Transverse colon (tissue), 4 donors: Measurements from ENCODE around the gene CCDC178. TPM values are rescaled to one million over a fixed set of nuclear protein-coding genes. Genes with fewer than 3 reads are reported as not detected.

Source experiments
- DNase-seq: peaks from one replicate; pipeline ENCODE4 v3.0.0-alpha.2; 2019
- H3K27ac ChIP-seq, 4 donors: fragments of 200-600 bp; sonication (generic); 2 replicates each; pipeline ENCODE4 v1.5.1; 2016 to 2018; ENCODE audit warnings: inconsistent platforms in 4 of 4
- H3K27me3 ChIP-seq: fragments of 200-600 bp; sonication (generic); 2 replicates; pipeline ENCODE4 v1.5.1; 2017; ENCODE audit warnings: inconsistent platforms
- H3K36me3 ChIP-seq, 4 donors: fragments of 200-600 bp; sonication (generic); 2 replicates each; pipeline ENCODE4 v1.5.1; 2017 to 2019; ENCODE audit warnings: inconsistent platforms in 4 of 4
- H3K4me1 ChIP-seq, 4 donors: fragments of 200-600 bp; sonication (generic); 2 replicates each; pipeline ENCODE4 v1.5.1; 2017 to 2020; ENCODE audit warnings: inconsistent platforms in 4 of 4
- H3K4me3 ChIP-seq, 4 donors: fragments of 200-600 bp; sonication (generic); 1 replicate in 1 of 4; 2 replicates in 3 of 4; pipeline versions ENCODE4 v1.5.1 to v1.6.1; 2017 to 2019; ENCODE audit warnings: inconsistent platforms in 4 of 4
- H3K9me3 ChIP-seq, 2 donors: fragments of 200-600 bp; sonication (generic); 2 replicates each; pipeline ENCODE4 v1.5.1; 2017 to 2019; ENCODE audit warnings: inconsistent platforms in 2 of 2
- CTCF ChIP-seq, 5 experiments: fragments of 200-600 bp in 3 of 5; fragments of 450-650 bp in 2 of 5; sonication (generic) in 3 of 5; IDR thresholded peaks; 1 replicate in 2 of 5; 2 replicates in 3 of 5; pipeline ENCODE4 v1.5.1; 2016 to 2017; ENCODE audit warnings: antibody characterized with exemption in 5 of 5, inconsistent platforms in 3 of 5, mild to moderate bottlenecking in 2 of 5, moderate library complexity in 1 of 5
- EP300 ChIP-seq: sonication (generic); formaldehyde crosslinking; IDR thresholded peaks from one replicate; pipeline ENCODE4 v1.6.1; 2017; ENCODE audit warnings: antibody characterized with exemption, low read depth
- POLR2A ChIP-seq: fragments of 450-650 bp; IDR thresholded peaks from one replicate; pipeline ENCODE4 v1.6.1; 2016; ENCODE audit warnings: antibody characterized with exemption, mild to moderate bottlenecking, moderate library complexity
- POLR2AphosphoS5 ChIP-seq, 3 donors: sonication (generic); formaldehyde crosslinking; IDR thresholded peaks; one replicate each; pipeline ENCODE4 v1.6.1; 2016; ENCODE audit warnings: antibody characterized with exemption in 3 of 3
- WGBS, 2 donors: methylation state at CpG; one replicate each; pipeline ENCODE4 v1.1.5; 2018; ENCODE audit warnings: low coverage in 1 of 2; 5-methylcytosine and 5-hydroxymethylcytosine counted together
- in situ Hi-C, 4 donors: fragments of 200-750 bp; cut with MboI; loops; one replicate each; pipeline versions ENCODE4 v1.15.0 to v1.15.1; 2017; ENCODE audit warnings: low sequenced_read_pairs in 3 of 4, low pct_ligation_motif_present in 1 of 4, low pct_unique_long_range_greater_than_20kb in 1 of 4
- intact Hi-C: fragments of 100-400 bp; cut with DNase I; formaldehyde crosslinking; loops from one replicate; pipeline ENCODE4 v1.15.1; 2023; ENCODE audit warnings: low total_unique reads
- total RNA-seq, 4 donors: library from RNA; depleted of rRNA; stranded (reverse); fragments of >200 nt; gene quantifications; one replicate each; pipeline ENCODE4 v1.1.0, GENCODE V29; 2016

The CCDC178 gene
- total RNA-seq, 4 donors from 2014 or later = 131 TPM; not detected in 3

GRCh38 chr18:32899819-32900218 lies 540.7 kb downstream of the CCDC178 start:
- intact Hi-C loops (no loop called here), in situ Hi-C loops (no loop called here)
- H3K9me3 ChIP-seq = peaks cover 0 to 6% of the 10 kb centered on the region in 2 donors
- H3K4me3 ChIP-seq = no peak overlapping the region
- H3K27me3 ChIP-seq = no peaks in the 10 kb centered on the region
- DNase-seq = no peak
- TF ChIP-seq POLR2A (no peak), CTCF (IDR thresholded peaks at IDR 0.05) (no peak), EP300 (no peak)
- H3K36me3 ChIP-seq = no peaks in the 10 kb centered on the region
- no peaks in the 10 kb centered on the region for H3K4me1 ChIP-seq
- 67 to 81% methylated on average over 3 of the region's 3 CpGs for WGBS, 2 donors
- H3K27ac ChIP-seq = no peak overlapping the region

GRCh38 chr18:32896776-32897547 lies 543.6 kb downstream of the CCDC178 start:
- Histone ChIP-seq H3K4me3 (no peak overlapping the region), H3K9me3 (peaks cover 0 to 6% of the 10 kb centered on the region in 2 donors), H3K27ac (no peak overlapping the region), H3K36me3 (no peaks in the 10 kb centered on the region), H3K27me3 (no peaks in the 10 kb centered on the region), H3K4me1 (no peaks in the 10 kb centered on the region)
- 22 to 67% methylated on average over 2 to 4 of the region's 4 CpGs for WGBS, 2 donors
- intact Hi-C loops (no loop called here), in situ Hi-C loops (no loop called here)
- no peak for DNase-seq
- no peak for TF ChIP-seq POLR2A
- no peak for TF ChIP-seq EP300
- no peak for TF ChIP-seq POLR2AphosphoS5 (IDR thresholded peaks at IDR 0.05)
- TF ChIP-seq CTCF (IDR thresholded peaks at IDR 0.05) = no peak

- no peak for DNase-seq
- WGBS, 2 donors = 84 to 85% methylated on average over 7 of the region's 7 CpGs
- Histone ChIP-seq H3K27me3 (no peaks in the 10 kb centered on the region), H3K36me3 (no peaks in the 10 kb centered on the region), H3K9me3 (peaks cover 0 to 6% of the 10 kb centered on the region in 2 donors), H3K4me3 (no peak overlapping the region), H3K27ac (no peak overlapping the region), H3K4me1 (no peaks in the 10 kb centered on the region)
- in situ Hi-C loops (no loop called here), intact Hi-C loops (no loop called here)
- TF ChIP-seq EP300 = no peak
- TF ChIP-seq POLR2A = no peak
- TF ChIP-seq CTCF (IDR thresholded peaks at IDR 0.05) = no peak
- TF ChIP-seq POLR2AphosphoS5 (IDR thresholded peaks at IDR 0.05) = no peak
These were observed 546.6 kb downstream of the CCDC178 start for GRCh38 chr18:32893915-32894314.

- H3K27ac ChIP-seq = no peak overlapping the region
- DNase-seq = no peak
- H3K9me3 ChIP-seq = no peaks in the 10 kb centered on the region
- in situ Hi-C loops (no loop called here), intact Hi-C loops (no loop called here)
- H3K27me3 ChIP-seq = no peaks in the 10 kb centered on the region
- no peaks in the 10 kb centered on the region for H3K36me3 ChIP-seq
- WGBS, 2 donors = 60 to 69% methylated on average over 2 to 3 of the region's 3 CpGs
- H3K4me3 ChIP-seq = no peak overlapping the region
- TF ChIP-seq CTCF (IDR thresholded peaks at IDR 0.05) (no peak), POLR2AphosphoS5 (IDR thresholded peaks at IDR 0.05) (no peak), EP300 (no peak), POLR2A (no peak)
- no peaks in the 10 kb centered on the region for H3K4me1 ChIP-seq
These were observed 548.7 kb downstream of the CCDC178 start for GRCh38 chr18:32891797-32892196.
